ENCODE measurements around the gene RALGAPA2.

RALGAPA2 gene

DNA sequence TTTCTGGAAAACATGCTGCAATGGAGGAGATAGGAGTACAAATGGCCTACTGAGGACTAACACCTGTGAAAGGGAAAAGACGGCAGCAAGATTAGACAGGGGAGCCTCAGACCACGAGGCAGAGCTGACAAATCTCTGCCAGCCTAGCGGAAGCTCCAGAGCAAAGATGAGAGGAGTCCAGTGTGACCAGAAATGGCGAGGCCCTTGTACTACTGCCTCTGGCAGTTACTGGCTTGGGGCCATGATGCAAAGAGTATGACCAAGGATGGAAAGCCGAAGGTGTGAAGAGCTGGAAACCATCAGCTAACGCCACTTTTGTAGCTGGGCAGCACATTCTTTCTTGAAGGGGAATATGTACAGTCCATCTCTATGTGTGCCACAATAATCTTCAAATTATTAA, 55.4 kb downstream of the RALGAPA2 start:
- Mint-ChIP-seq H3K9me3 (no peaks in the 10 kb centered on the region), H3K4me3 (no peak overlapping the region), H3K27me3 (ENCODE audit: low read depth, poor library complexity) (peaks cover 6% of the 10 kb centered on the region), H3K36me3 (ENCODE audit: low read depth) (peaks cover 5% of the 10 kb centered on the region), H3K4me1 (no peaks in the 10 kb centered on the region), H3K27ac (no peak overlapping the region)
- no peak for DNase-seq
- TF ChIP-seq CTCF (IDR thresholded peaks at IDR 0.05), result no peak

DNA sequence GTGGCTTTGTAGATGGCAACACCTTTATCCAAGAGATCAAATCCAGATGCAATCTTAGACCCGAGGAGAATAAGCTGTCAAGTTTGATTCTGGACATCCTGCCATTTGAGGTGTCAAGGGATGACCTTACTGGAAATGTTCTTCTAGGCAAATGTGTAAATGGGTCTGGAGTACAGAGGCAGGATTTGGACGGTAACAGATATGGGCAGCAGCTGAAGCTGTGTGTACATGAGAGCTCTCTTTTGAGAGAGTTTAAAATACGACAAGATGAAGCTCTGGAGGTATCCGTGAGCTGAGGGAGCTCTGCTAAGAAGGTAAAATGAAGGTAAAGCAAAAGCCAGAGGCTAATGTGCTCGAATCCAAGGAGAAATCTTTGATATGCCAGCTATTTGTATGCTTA, 56.6 kb downstream of the RALGAPA2 start:
- no peak for DNase-seq
- Mint-ChIP-seq H3K27ac (no peak overlapping the region), H3K9me3 (no peaks in the 10 kb centered on the region), H3K4me3 (no peak overlapping the region), H3K27me3 (ENCODE audit: low read depth, poor library complexity) (peaks cover 6% of the 10 kb centered on the region), H3K36me3 (ENCODE audit: low read depth) (peaks cover 5% of the 10 kb centered on the region), H3K4me1 (no peaks in the 10 kb centered on the region)
- no peak for TF ChIP-seq CTCF (IDR thresholded peaks at IDR 0.05)

DNA sequence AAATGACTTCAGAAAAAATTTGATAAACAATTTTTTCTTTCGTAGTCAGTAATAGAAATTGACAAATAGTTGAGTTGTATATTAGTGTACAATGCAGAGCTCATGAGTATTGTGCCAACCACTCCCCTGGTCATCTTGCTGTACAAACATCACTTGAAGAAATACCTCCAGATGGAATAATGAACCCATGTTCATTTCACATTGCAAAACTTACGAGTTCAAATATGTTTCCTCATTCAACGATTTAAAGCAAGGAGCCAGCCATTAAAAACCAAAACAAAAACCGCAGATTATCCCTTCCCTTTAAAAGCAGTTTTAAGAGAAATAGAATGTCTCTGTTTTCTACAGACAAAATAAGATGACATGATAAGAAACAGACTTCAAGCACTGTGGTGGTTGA, 62.5 kb downstream of the RALGAPA2 start:
- Mint-ChIP-seq H3K4me3 (no peak overlapping the region), H3K36me3 (ENCODE audit: low read depth) (peaks cover 5% of the 10 kb centered on the region), H3K4me1 (no peaks in the 10 kb centered on the region), H3K9me3 (no peaks in the 10 kb centered on the region), H3K27ac (no peak overlapping the region), H3K27me3 (ENCODE audit: low read depth, poor library complexity) (peaks cover 4% of the 10 kb centered on the region)
- DNase-seq, result no peak
- no peak for TF ChIP-seq CTCF (IDR thresholded peaks at IDR 0.05)

- H3K4me1 Mint-ChIP-seq, result no peaks in the 10 kb centered on the region
- no peaks in the 10 kb centered on the region for H3K9me3 Mint-ChIP-seq
- no peak overlapping the region for H3K4me3 Mint-ChIP-seq
- peaks cover 15% of the 10 kb centered on the region for H3K36me3 Mint-ChIP-seq (ENCODE audit: low read depth)
- DNase-seq, result no peak
- no peak overlapping the region for H3K27ac Mint-ChIP-seq
- H3K27me3 Mint-ChIP-seq (ENCODE audit: low read depth, poor library complexity), result peaks cover 2% of the 10 kb centered on the region
- no peak for TF ChIP-seq CTCF (IDR thresholded peaks at IDR 0.05)
These were observed 68.5 kb downstream of the RALGAPA2 start for GRCh38 chr20:20643927-20644326.

GRCh38 chr20:20641783-20642182, 70.7 kb downstream of the RALGAPA2 start:
- no peak for DNase-seq
- H3K4me3 Mint-ChIP-seq, result no peak overlapping the region
- no peaks in the 10 kb centered on the region for H3K4me1 Mint-ChIP-seq
- no peak for TF ChIP-seq CTCF (IDR thresholded peaks at IDR 0.05)
- peaks cover 14% of the 10 kb centered on the region for H3K36me3 Mint-ChIP-seq (ENCODE audit: low read depth)
- H3K27me3 Mint-ChIP-seq (ENCODE audit: low read depth, poor library complexity), result no peaks in the 10 kb centered on the region
- no peaks in the 10 kb centered on the region for H3K9me3 Mint-ChIP-seq
- H3K27ac Mint-ChIP-seq, result no peak overlapping the region

GRCh38 chr20:20638878-20639277, 73.6 kb downstream of the RALGAPA2 start:
- Mint-ChIP-seq H3K4me3 (no peak overlapping the region), H3K27ac (no peak overlapping the region), H3K4me1 (no peaks in the 10 kb centered on the region), H3K27me3 (ENCODE audit: low read depth, poor library complexity) (no peaks in the 10 kb centered on the region), H3K9me3 (no peaks in the 10 kb centered on the region), H3K36me3 (ENCODE audit: low read depth) (peaks cover 38% of the 10 kb centered on the region)
- TF ChIP-seq CTCF (IDR thresholded peaks at IDR 0.05), result no peak
- DNase-seq, result no peak

All from nephron progenitor cell (in vitro differentiated cells).